H9 (cell line): ENCODE measurements around the gene MRPL48. TPM values are rescaled to one million over a fixed set of nuclear protein-coding genes. Genes with fewer than 3 reads are reported as not detected.

Experiments
- DNase-seq: peaks from one replicate; pipeline ENCODE4 v3.0.0-alpha.2; 2017
- H2AFZ ChIP-seq: one replicate; pipeline ENCODE4 v1.6.1; 2013; ENCODE audit warnings: mild to moderate bottlenecking, low read length, control low read depth, moderate library complexity
- H2AK5ac ChIP-seq: 2 replicates; pipeline ENCODE4 v1.6.1; 2013; ENCODE audit warnings: low read length, control low read depth, mixed read lengths; ENCODE audit not compliant: insufficient read length
- H2BK120ac ChIP-seq: one replicate; pipeline ENCODE4 v1.6.1; 2013; ENCODE audit warnings: low read depth, mild to moderate bottlenecking, low read length, control low read depth, inconsistent platforms; ENCODE audit not compliant: poor library complexity, severe bottlenecking
- H2BK12ac ChIP-seq: 2 replicates; pipeline ENCODE4 v1.6.1; 2013; ENCODE audit warnings: low read length, control low read depth, mixed read lengths, low read depth; ENCODE audit not compliant: insufficient read length
- H2BK15ac ChIP-seq: 2 replicates; pipeline ENCODE4 v1.6.1; 2013; ENCODE audit warnings: low read depth, low read length, control low read depth
- H2BK20ac ChIP-seq: one replicate; pipeline ENCODE4 v1.6.1; 2013; ENCODE audit warnings: low read depth, mild to moderate bottlenecking, low read length, control low read depth, inconsistent platforms; ENCODE audit not compliant: poor library complexity, severe bottlenecking
- H2BK5ac ChIP-seq: 2 replicates; pipeline ENCODE4 v1.6.1; 2013; ENCODE audit warnings: low read length, control low read depth, mixed read lengths; ENCODE audit not compliant: insufficient read length
- H3K14ac ChIP-seq: 2 replicates; pipeline ENCODE4 v1.6.1; 2013; ENCODE audit warnings: low read length, control low read depth; ENCODE audit not compliant: insufficient read depth
- H3K18ac ChIP-seq: 2 replicates; pipeline ENCODE4 v1.6.1; 2013; ENCODE audit warnings: low read depth, mild to moderate bottlenecking, mixed read lengths, low read length, control low read depth; ENCODE audit not compliant: insufficient read length
- H3K23ac ChIP-seq: 2 replicates; pipeline ENCODE4 v1.6.1; 2013; ENCODE audit warnings: low read length, control low read depth, mixed read lengths, low read depth; ENCODE audit not compliant: insufficient read length
- H3K23me2 ChIP-seq: 2 replicates; pipeline ENCODE4 v1.6.1; 2013; ENCODE audit warnings: low read depth, mild to moderate bottlenecking, mixed read lengths, low read length, control low read depth; ENCODE audit not compliant: insufficient read length, poor library complexity, severe bottlenecking
- H3K27ac ChIP-seq: 2 replicates; pipeline ENCODE4 v1.5.1; 2013; ENCODE audit warnings: low read length, control low read depth, mixed read lengths, low read depth; ENCODE audit not compliant: insufficient read length
- H3K27me3 ChIP-seq: 2 replicates; pipeline ENCODE4 v1.6.1; 2013; ENCODE audit warnings: low read length, control low read depth, inconsistent platforms; ENCODE audit not compliant: insufficient read depth
- H3K4ac ChIP-seq: 2 replicates; pipeline ENCODE4 v1.6.1; 2013; ENCODE audit warnings: low read depth, mild to moderate bottlenecking, control low read depth, inconsistent platforms, low read length, moderate library complexity
- H3K4me1 ChIP-seq: 2 replicates; pipeline ENCODE4 v1.6.1; 2013; ENCODE audit warnings: low read length, control low read depth, inconsistent platforms; ENCODE audit not compliant: insufficient read depth
- H3K4me2 ChIP-seq: 2 replicates; pipeline ENCODE4 v1.6.1; 2013; ENCODE audit warnings: low read length, control low read depth, mixed read lengths; ENCODE audit not compliant: insufficient read length, insufficient read depth
- H3K56ac ChIP-seq: 2 replicates; pipeline ENCODE4 v1.6.1; 2013; ENCODE audit warnings: low read depth, mild to moderate bottlenecking, mixed read lengths, low read length, control low read depth; ENCODE audit not compliant: insufficient read length
- H3K79me1 ChIP-seq: 2 replicates; pipeline ENCODE4 v1.6.1; 2013; ENCODE audit warnings: low read depth, mild to moderate bottlenecking, moderate library complexity, low read length, control low read depth, inconsistent platforms; ENCODE audit not compliant: insufficient read depth, poor library complexity, severe bottlenecking
- H3K79me2 ChIP-seq: 2 replicates; pipeline ENCODE4 v1.6.1; 2013; ENCODE audit warnings: low read length, control low read depth, inconsistent platforms; ENCODE audit not compliant: insufficient read depth
- H3K9ac ChIP-seq: 2 replicates; pipeline ENCODE4 v1.6.1; 2013; ENCODE audit warnings: low read length, control low read depth, mixed read lengths; ENCODE audit not compliant: insufficient read length; ENCODE audit errors: extremely low read depth
- H3K9me3 ChIP-seq: one replicate; pipeline ENCODE4 v1.6.1; 2013; ENCODE audit warnings: low read depth, low read length, inconsistent platforms; ENCODE audit not compliant: control insufficient read depth
- H3T11ph ChIP-seq: one replicate; pipeline ENCODE4 v1.6.1; 2013; ENCODE audit warnings: mild to moderate bottlenecking, low read length, control low read depth, inconsistent platforms
- H4K20me1 ChIP-seq: one replicate; pipeline ENCODE4 v1.6.1; 2013; ENCODE audit not compliant: control insufficient read depth, insufficient read length, insufficient read depth
- H4K5ac ChIP-seq: 2 replicates; pipeline ENCODE4 v1.6.1; 2013; ENCODE audit warnings: low read depth, mild to moderate bottlenecking, mixed read lengths, low read length, control low read depth; ENCODE audit not compliant: insufficient read length
- H4K8ac ChIP-seq: replicated peaks from 2 replicates; pipeline ENCODE4 v1.6.1; 2013; ENCODE audit warnings: low read length, control low read depth, mixed read lengths, low read depth; ENCODE audit not compliant: insufficient read length
- H4K91ac ChIP-seq: 2 replicates; pipeline ENCODE4 v1.6.1; 2013; ENCODE audit warnings: low read depth, mild to moderate bottlenecking, moderate library complexity, mixed read lengths, low read length, control low read depth; ENCODE audit not compliant: insufficient read length
- H3K27ac Mint-ChIP-seq, 3 experiments: 2 replicates in 2 of 3; 3 replicates in 1 of 3; pipeline ENCODE4 v1.8.0; 2020 to 2021; ENCODE audit warnings: mixed read lengths in 3 of 3, mild to moderate bottlenecking in 1 of 3, moderate library complexity in 1 of 3
- H3K27me3 Mint-ChIP-seq: 2 replicates; pipeline ENCODE4 v1.8.0; 2021; ENCODE audit warnings: low read depth, mild to moderate bottlenecking, moderate library complexity, mixed read lengths
- H3K36me3 Mint-ChIP-seq, 3 experiments: 2 replicates in 2 of 3; 3 replicates in 1 of 3; pipeline ENCODE4 v1.8.0; 2020 to 2021; ENCODE audit warnings: low read depth in 3 of 3, mixed read lengths in 3 of 3; ENCODE audit not compliant: insufficient read depth in 1 of 3
- H3K4me1 Mint-ChIP-seq, 2 experiments: 2 replicates each; pipeline ENCODE4 v1.8.0; 2020; ENCODE audit warnings: mixed read lengths in 2 of 2
- H3K4me3 Mint-ChIP-seq, 2 experiments: 2 replicates in 1 of 2; 3 replicates in 1 of 2; pipeline ENCODE4 v1.8.0; 2020 to 2021; ENCODE audit warnings: mild to moderate bottlenecking in 2 of 2, mixed read lengths in 2 of 2, moderate library complexity in 1 of 2
- H3K9me3 Mint-ChIP-seq, 2 experiments: 2 replicates in 1 of 2; 3 replicates in 1 of 2; pipeline ENCODE4 v1.8.0; 2020; ENCODE audit warnings: mild to moderate bottlenecking in 2 of 2, mixed read lengths in 2 of 2, moderate library complexity in 1 of 2
- CTCF ChIP-seq: fragments of 200-600 bp; sonication (generic); conservative IDR thresholded peaks from 3 replicates; pipeline ENCODE4 v1.8.0; 2021; ENCODE audit warnings: antibody characterized with exemption, mild to moderate bottlenecking
- WGBS: extraction: QIAGEN DNeasy Blood & Tissue Kit; methylation state at CpG from one replicate; pipeline ENCODE4 v1.1.7; 2013; ENCODE audit warnings: missing lambda C conversion rate, low lambda C conversion rate, mixed read lengths; ENCODE audit not compliant: insufficient read length; ENCODE audit errors: extremely low coverage; 5-methylcytosine and 5-hydroxymethylcytosine counted together
- total RNA-seq: library from RNA; stranded (reverse); gene quantifications from 2 replicates; pipeline ENCODE4 v1.2.1, GENCODE V29; 2021

Gene MRPL48
- total RNA-seq, 1 experiment from 2014 or later, result 36.4 TPM

GRCh38 chr11:73748300-73748699, 39.4 kb upstream of the MRPL48 start:
- H3K4me3 Mint-ChIP-seq, result no peak overlapping the region
- no peak overlapping the region for H4K5ac ChIP-seq
- no CpG with 5 or more reads among the region's 5 CpGs for WGBS
- H3K36me3 Mint-ChIP-seq, result peaks cover 0 to 10% (median 3%) of the 10 kb centered on the region in 3 experiments; a peak in 3 of 7 replicates
- peaks cover 22% of the 10 kb centered on the region; the same call in 1 of the 2 replicates for H3K79me2 ChIP-seq
- no peak overlapping the region for H4K8ac ChIP-seq
- H3T11ph ChIP-seq, result no peak overlapping the region
- no peaks in the 10 kb centered on the region for H4K20me1 ChIP-seq
- H3K27ac ChIP-seq, result no peak overlapping the region
- H3K4ac ChIP-seq, result no peak overlapping the region
- H2BK5ac ChIP-seq, result no peak overlapping the region
- H3K79me1 ChIP-seq, result peaks cover 13% of the 10 kb centered on the region
- H2BK15ac ChIP-seq, result no peak overlapping the region
- H3K23me2 ChIP-seq, result no peaks in the 10 kb centered on the region
- no peak overlapping the region for H3K27ac Mint-ChIP-seq
- no peak for DNase-seq
- H3K14ac ChIP-seq, result no peak overlapping the region
- H2BK12ac ChIP-seq, result no peak overlapping the region
- H3K4me2 ChIP-seq, result no peak overlapping the region
- no peak overlapping the region for H3K56ac ChIP-seq
- no peaks in the 10 kb centered on the region for H3K9me3 Mint-ChIP-seq
- no peak for TF ChIP-seq CTCF
- H3K27me3 Mint-ChIP-seq, result no peaks in the 10 kb centered on the region
- no peak overlapping the region for H2AK5ac ChIP-seq
- no peak overlapping the region for H3K9ac ChIP-seq
- H3K9me3 ChIP-seq, result no peaks in the 10 kb centered on the region
- H4K91ac ChIP-seq, result no peak overlapping the region
- no peak overlapping the region for H3K23ac ChIP-seq
- H3K27me3 ChIP-seq, result no peaks in the 10 kb centered on the region
- no peak overlapping the region for H3K18ac ChIP-seq
- H2BK20ac ChIP-seq, result no peak overlapping the region
- H2AFZ ChIP-seq, result no peak overlapping the region
- H3K4me1 Mint-ChIP-seq, result peaks cover 3 to 5% of the 10 kb centered on the region in 2 experiments; a peak in 2 of 4 replicates
- no peak overlapping the region for H2BK120ac ChIP-seq
- H3K4me1 ChIP-seq, result no peaks in the 10 kb centered on the region
